ENCODE results near the gene PRPF6.

Gene PRPF6

GRCh38 chr20:64062596-64063388, 81.9 kb downstream of the PRPF6 start, which contains the start of gene TCEA2:
Gene TCEA2 (plus strand): TSS chr20:64063198. CDS start chr20:64063313, 115 bp downstream.
- H3K4me3 ChIP-seq (ENCODE audit: low read depth, low read length) = peak within 1 kb of the TSS; percentile 72

- H3K4me3 ChIP-seq (ENCODE audit: low read depth, low read length) = peak overlapping the region; percentile 72
These were observed 82.6 kb downstream of the PRPF6 start for GRCh38 chr20:64063389-64064144.

DNA sequence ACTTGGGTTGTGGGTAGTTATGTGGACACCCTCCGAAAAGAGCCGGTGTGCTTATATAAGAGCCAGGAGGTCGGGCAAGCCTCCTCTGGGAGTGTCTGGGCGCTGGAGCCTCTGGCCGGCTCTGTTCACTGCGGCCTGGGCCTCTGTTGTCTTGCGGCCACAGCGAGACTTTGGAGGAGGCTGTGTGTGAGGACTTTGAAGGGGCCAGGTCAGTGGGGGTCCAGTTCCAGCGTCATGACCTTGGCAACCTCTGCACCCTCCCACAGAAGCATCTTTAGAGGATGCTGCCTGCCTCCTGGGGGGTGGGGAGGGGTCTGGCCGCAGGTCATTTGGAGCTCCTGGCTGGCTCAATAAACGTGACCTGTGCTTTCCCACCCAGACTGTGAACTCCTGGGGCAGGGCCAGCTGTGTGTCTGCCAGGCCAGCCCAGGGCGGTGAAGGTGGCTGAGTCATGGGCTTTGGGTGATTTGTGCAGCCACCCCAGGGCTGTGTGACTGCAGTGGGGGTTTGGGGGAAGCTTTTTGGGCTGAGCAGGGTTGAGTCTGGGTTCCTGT, 83.3 kb downstream of the PRPF6 start:
- H3K4me3 ChIP-seq (ENCODE audit: low read depth, low read length) = no peak overlapping the region

- H3K4me3 ChIP-seq (ENCODE audit: low read depth, low read length) = no peak overlapping the region
These were observed 84.4 kb downstream of the PRPF6 start for GRCh38 chr20:64065062-64065973.

DNA sequence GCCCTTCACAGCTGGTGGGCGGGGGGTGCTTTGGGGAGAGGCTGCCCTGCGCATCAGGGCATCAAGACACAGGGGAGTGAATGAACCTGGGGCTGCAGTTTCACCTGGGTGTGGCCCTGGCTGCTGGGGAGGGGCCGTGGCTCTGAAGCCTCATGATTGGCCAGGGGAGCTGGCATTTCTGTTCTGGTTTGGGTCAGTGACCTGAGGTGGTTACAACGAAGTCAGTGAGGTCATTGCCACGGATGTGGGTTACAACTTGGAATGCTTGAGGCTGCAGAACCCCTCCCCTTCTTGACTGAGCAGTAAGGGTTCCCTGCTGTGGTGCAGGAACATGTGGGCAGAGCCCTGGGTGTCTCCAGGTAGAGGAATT, 85.0 kb downstream of the PRPF6 start:
- H3K4me3 ChIP-seq (ENCODE audit: low read depth, low read length) = no peak overlapping the region

DNA sequence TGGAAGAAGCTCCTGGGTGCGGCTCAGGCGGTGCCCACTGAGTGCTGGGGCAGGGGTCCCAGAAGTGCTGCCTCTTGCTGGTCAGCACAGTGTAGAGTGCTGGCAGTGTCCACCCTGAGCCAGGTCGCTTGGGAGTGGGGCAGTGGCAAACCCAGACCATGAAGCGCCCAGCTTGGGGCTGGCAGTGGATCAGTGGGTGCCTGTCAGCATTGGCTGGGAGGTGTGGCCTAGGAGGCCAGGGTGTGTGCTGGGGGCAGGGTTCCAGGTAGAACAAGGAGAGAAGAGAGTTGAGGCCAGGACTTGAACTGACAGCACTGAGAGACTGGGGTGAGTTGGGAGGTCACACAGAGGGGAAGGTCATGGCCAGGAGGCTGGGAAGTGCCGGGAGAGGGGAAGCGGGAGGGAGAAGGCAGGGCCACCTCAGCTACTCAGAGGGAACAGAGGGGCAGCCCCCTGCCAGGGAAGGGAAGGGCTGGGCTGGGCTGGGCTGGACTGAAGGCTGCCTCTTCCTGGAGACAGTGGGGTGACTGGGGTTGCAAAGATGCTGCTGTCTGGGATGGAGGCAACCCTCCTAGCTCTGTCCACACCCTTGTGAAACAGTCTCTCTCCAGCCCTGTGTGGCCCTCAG, 86.2 kb downstream of the PRPF6 start:
- no peak overlapping the region for H3K4me3 ChIP-seq (ENCODE audit: low read depth, low read length)

GRCh38 chr20:64067733-64068307, 86.9 kb downstream of the PRPF6 start:
- no peak overlapping the region for H3K4me3 ChIP-seq (ENCODE audit: low read depth, low read length)

GRCh38 chr20:64068386-64069208, 87.7 kb downstream of the PRPF6 start:
- no peak overlapping the region for H3K4me3 ChIP-seq (ENCODE audit: low read depth, low read length)

DNA sequence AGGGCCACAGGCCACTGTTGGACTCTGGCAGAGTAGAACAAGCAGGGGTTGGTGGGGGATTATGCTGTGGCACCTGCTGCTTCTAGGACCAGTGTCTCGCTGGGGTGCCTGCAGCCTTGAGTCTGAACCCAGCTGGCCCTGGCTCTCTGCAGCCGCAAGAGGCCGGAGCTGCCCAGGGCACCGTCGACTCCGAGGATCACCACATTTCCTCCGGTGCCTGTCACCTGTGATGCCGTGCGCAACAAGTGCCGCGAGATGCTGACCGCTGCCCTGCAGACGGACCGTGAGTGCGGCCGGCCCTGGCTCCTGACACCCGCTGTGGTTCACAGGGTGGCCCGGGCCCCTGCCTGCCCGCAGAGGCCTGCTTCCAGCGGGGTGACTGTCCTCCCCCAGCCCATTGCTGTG, 88.3 kb downstream of the PRPF6 start:
- no peak overlapping the region for H3K4me3 ChIP-seq (ENCODE audit: low read depth, low read length)

- H3K4me3 ChIP-seq (ENCODE audit: low read depth, low read length) = no peak overlapping the region
These were observed 88.8 kb downstream of the PRPF6 start for GRCh38 chr20:64069614-64070243.

GRCh38 chr20:64070244-64070993, 89.5 kb downstream of the PRPF6 start:
- no peak overlapping the region for H3K4me3 ChIP-seq (ENCODE audit: low read depth, low read length)

DNA sequence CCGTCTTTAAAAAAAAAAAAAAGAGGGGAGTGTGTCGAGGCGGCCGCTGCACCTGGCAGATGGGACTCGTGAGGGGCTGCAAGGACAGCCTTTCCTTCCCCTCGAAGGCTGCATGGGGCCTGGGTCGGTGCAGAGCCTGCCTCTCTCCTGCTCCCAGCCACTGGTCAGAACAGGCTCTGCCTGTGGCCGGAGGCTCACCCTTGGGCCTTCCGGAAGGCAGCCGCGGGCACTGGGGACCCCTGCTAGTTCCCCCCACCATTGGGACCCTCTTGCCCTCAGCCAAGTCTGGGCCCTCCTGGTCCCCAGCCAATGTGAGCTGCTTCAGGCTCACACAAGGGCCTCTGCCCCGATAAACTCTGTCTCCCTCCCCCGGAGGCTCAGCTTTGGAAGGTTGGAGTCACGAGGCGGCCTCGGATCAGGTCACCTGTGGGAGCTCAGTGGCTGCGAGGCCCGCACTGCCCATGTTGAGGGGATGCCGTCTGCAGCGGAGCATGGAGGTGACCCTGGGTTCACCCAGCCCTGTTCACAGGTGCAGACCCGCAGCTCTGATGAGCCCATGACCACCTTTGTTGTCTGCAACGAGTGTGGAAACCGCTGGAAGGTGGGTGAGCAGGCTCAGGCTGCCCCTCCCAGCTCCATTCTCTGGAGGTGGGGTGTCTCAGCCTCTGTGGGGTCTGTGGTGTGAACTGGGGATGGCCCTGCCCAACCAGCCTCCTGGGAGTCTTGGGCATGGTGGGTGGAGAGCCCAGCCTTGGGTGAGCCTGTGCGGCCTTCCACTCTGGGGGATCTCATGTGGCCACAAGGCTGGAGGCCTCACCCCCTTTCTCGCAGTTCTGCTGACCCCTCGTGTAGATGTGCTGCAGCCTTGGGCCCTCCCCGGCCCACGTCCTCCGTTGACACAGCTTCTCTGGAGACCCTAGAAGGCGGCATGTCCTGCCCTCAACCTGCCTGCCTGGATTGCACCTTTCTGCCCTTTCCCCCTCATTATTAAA, 90.7 kb downstream of the PRPF6 start:
- no peak overlapping the region for H3K4me3 ChIP-seq (ENCODE audit: low read depth, low read length)

- no peak overlapping the region for H3K4me3 ChIP-seq (ENCODE audit: low read depth, low read length)
These were observed 91.6 kb downstream of the PRPF6 start for GRCh38 chr20:64072498-64073063.

DNA sequence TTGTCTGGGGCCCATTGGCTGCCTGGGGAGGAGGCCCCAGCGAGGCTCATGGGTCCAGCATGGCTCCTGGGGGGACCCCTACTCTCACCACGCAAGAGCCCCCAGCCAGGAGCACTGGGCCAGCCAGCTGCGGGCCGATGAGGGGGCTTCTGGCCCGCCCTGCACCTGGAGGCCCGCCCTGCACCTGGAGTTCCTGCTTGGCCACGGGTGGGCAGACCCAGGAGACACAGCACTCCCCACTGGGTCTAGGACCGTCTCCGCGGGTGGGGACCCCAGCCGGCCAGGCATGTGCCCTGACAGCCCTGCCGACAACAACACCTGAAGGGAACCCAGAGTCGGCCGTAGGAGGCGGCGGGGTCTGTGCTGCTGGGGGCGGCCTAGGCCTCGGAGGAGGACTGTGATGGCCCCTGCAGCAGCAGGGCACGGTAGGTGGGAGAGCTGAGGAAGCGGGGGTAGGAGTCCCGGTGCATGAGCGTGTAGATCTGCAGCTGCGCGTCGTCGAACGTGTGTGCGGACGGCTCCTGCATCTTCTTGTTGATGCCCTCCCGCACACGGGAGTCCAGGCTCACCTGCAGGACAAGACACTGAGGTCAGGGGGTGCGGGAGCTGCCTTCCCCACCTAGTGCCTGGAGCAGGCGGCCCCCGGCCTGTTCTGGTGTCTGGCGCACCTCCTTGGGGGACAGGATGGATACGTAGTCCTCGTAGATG, 92.7 kb downstream of the PRPF6 start:
- no peak overlapping the region for H3K4me3 ChIP-seq (ENCODE audit: low read depth, low read length)

DNA sequence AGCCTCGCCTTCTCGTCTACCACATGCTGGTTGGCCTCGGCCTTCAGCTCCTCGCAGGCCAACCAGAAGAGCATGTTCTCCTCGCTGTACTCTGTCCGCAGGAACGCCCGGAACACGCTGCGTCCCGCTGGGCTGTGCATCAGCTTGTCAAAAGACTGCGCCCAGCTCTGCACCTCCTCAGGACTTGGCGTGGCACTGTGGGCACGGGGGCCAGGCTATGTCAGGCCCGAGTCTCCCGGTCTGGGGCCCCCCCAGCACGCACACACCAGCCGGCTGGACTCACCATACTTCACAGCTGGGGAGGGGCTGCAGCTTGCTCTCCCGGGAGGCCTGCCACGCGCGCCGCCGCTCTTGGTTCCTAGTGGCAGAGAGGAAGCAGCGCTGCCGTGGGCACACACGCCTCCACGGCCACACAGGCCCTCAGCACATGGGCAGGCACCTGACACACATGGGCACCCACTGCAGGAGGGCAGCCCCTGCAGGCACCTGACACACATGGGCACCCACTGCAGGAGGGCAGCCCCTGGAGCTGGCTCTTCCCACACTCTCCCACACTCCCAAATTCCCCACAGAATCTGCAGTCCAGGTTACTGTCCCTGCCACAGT, 93.4 kb downstream of the PRPF6 start:
- no peak overlapping the region for H3K4me3 ChIP-seq (ENCODE audit: low read depth, low read length)

Data from iPS-11a (cell line).